Measurements from ENCODE around the gene FUCA2.

- TF ChIP-seq, protein P1, sequence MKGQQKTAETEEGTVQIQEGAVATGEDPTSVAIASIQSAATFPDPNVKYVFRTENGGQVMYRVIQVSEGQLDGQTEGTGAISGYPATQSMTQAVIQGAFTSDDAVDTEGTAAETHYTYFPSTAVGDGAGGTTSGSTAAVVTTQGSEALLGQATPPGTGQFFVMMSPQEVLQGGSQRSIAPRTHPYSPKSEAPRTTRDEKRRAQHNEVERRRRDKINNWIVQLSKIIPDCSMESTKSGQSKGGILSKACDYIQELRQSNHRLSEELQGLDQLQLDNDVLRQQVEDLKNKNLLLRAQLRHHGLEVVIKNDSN (IDR thresholded peaks at IDR 0.05; ENCODE audit: borderline replicate concordance, low read depth) = no peak
- no peak for TF ChIP-seq CTCF (IDR thresholded peaks at IDR 0.05)
- TF ChIP-seq SIN3A (IDR thresholded peaks at IDR 0.05; ENCODE audit: borderline replicate concordance, low read depth, low read length) = no peak
- TF ChIP-seq FOXM1 (IDR thresholded peaks at IDR 0.05; ENCODE audit: low read depth) = no peak
- TF ChIP-seq POLR2AphosphoS5 (IDR thresholded peaks at IDR 0.05; ENCODE audit: low read depth, low read length) = no peak
Observed at GRCh38 chr6:143506199-143506598, 5.3 kb downstream of the FUCA2 start.

Data from SK-N-SH (cell line).